RPMI7951 (cell line): ENCODE results near the gene KREMEN1. TPM values are rescaled to one million over a fixed set of nuclear protein-coding genes. Genes with fewer than 3 reads are reported as not detected.

Experiments
- DNase-seq: peaks from one replicate; pipeline ENCODE4 v3.0.0-alpha.2; 2012; ENCODE audit warnings: low read depth
- total RNA-seq: library from RNA; depleted of rRNA; stranded (reverse); fragments of >200 nt; shearing (Covaris generic); gene quantifications from 2 replicates; pipeline ENCODE4 v1.2.3, GENCODE V29; 2014

Gene KREMEN1
- total RNA-seq, 1 experiment from 2014 or later: 6.1 TPM

- no peak for DNase-seq
These were observed 56.9 kb downstream of the KREMEN1 start for GRCh38 chr22:29129808-29130140.

DNA sequence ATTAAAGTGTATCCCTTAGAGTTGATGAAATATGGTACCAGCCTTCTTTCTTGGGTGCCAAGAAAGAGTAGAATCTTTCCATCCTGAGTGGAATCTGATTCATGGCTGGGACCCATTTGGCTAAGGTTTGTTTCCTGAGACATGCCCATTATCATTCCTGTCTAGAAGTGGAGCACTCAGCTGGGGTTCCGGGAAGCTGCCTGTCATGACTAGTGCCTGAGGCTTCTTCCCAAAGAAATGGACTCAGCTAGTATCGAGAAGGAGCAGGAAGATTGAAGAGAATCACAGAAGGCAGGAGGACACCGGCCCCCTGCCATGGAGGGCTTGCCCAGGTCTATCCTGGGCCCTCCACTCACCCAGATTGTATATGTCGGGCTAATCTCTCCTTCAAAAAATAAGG, 57.6 kb downstream of the KREMEN1 start:
- peak; percentile 46 for DNase-seq

GRCh38 chr22:29133603-29134133, 60.8 kb downstream of the KREMEN1 start:
- no peak for DNase-seq

DNA sequence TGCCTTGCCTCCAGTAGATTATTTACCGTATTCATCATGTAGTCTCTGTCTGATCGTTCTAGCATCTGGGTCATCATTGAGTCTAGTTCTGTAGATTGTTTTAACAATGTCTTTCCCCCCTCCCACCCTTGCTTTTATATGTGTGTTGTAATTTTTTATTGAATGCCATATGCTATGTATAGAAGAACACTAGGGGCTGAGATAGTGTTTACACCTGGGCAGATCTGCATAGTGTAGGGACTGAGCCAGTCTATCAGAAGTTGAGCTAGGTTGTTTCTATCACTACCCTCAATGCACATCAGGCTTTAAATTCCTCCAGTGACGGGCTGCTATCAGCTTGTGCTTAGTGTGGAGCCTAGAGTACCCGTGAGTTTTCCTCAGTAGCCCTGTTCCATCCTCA, 61.6 kb downstream of the KREMEN1 start:
- DNase-seq: no peak

DNA sequence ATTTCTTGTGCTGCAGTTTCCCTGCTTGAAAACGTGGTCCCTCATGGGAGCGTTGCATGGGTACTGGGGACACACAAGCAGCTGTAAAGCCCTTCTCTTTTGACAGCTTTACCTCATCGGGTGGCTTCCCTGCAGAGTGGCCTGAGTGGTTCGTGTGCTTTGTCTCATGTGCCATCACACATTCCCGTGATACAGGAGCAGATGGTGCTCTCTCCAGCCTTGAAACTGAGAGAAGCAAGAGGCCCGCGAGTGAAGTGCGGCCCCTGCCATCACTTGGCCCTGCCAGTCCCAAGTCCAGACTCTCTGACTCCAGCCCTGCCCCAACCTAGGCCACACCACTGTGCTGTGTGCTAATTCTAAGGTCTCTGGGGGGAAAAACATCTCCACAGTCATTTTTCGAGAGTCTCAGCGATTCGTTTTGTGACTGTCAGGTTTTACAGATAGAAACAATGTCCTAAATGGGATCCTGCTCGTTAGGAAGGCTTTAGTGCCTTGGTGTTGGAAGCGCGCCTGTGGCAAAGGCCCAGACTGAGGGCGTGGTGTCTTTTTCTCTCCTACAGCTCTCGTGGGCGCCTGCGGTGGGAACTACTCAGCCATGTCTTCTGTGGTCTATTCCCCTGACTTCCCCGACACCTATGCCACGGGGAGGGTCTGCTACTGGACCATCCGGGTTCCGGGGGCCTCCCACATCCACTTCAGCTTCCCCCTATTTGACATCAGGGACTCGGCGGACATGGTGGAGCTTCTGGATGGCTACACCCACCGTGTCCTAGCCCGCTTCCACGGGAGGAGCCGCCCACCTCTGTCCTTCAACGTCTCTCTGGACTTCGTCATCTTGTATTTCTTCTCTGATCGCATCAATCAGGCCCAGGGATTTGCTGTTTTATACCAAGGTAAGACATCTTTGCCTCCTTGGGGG, 64.2 kb downstream of the KREMEN1 start:
- DNase-seq: no peak

DNA sequence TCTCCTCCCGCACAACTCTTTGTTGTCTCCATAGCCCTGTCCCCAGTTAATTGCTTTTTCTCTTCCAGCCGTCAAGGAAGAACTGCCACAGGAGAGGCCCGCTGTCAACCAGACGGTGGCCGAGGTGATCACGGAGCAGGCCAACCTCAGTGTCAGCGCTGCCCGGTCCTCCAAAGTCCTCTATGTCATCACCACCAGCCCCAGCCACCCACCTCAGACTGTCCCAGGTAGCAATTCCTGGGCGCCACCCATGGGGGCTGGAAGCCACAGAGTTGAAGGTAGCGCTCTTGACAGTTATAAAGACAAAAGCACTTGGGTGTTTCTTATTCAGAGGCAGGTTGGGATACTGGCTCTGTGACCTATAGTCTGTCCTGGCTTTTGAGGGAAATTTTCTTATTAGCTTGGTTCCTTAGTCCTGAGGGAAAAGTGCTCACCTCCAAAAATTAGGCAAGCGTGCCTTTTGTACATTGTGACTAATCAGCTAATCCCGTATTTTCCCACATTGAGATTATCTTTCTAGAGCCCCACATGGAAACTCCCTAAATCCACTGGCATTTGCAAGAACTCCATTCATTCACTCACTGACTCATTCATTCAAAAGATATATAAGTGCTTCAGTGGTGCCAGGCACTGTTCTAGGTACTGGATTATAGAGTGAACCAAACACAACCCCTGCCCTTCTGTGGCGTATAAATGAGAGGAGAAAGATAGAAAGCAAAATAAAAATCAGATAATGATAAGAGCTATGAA, 65.9 kb downstream of the KREMEN1 start:
- DNase-seq: no peak

DNA sequence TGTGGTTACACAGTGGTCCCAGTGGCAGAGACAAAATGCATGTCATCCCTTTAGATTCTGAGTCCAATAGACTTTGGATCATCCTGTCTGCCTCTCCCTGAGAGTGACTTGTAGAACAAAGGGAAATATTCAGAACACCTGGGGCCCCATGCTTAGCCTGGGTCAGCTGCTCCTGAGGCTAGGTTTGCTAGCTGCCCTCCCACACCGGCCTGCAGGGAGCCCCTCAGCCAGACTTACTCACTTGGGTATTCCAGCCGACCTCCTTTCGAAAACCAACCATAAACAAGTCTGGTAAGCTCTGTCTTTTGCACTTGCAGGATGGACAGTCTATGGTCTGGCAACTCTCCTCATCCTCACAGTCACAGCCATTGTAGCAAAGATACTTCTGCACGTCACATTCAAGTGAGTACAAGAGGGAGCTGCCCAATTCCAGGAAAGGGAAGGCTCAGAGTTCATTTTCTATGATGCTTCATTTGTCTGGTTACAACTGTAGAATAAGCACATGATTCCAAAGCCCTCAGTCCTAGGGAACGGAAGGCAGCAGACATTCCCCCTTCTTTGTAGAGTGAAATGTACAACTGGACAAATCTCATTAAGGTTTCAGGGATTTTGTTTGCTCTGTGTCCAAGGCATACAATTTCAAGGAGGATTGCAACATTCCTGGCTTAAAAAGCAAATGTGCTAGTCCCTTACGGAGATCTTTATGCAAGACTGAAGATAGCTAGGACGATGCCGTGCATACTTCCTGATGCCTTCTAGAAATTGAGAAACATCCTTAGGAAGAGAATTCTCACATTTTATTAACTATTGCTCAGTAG, 67.3 kb downstream of the KREMEN1 start:
- no peak for DNase-seq

- DNase-seq: no peak
These were observed 68.3 kb downstream of the KREMEN1 start for GRCh38 chr22:29141078-29141688.

DNA sequence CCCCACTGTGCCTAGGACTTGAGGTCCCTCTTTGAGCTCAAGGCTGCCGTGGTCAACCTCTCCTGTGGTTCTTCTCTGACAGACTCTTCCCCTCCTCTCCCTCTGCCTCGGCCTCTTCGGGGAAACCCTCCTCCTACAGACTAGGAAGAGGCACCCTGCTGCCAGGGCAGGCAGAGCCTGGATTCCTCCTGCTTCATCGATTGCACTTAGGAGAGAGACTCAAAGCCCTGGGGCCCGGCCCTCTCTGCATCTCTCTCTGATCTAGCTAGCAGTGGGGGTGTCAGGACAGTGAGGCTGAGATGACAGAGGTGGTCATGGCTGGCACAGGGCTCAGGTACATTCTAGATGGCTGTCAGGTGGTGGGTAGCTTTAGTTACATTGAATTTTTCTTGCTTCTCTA, 69.3 kb downstream of the KREMEN1 start:
- DNase-seq: no peak

GRCh38 chr22:29143941-29144785, 71.3 kb downstream of the KREMEN1 start:
- no peak for DNase-seq

GRCh38 chr22:29144786-29145160, 71.9 kb downstream of the KREMEN1 start:
- DNase-seq: no peak

- DNase-seq: no peak
These were observed 72.7 kb downstream of the KREMEN1 start for GRCh38 chr22:29145321-29146072.

- DNase-seq: no peak
These were observed 73.3 kb downstream of the KREMEN1 start for GRCh38 chr22:29146091-29146560.

- DNase-seq: no peak
These were observed 73.9 kb downstream of the KREMEN1 start for GRCh38 chr22:29146771-29147170.

DNA sequence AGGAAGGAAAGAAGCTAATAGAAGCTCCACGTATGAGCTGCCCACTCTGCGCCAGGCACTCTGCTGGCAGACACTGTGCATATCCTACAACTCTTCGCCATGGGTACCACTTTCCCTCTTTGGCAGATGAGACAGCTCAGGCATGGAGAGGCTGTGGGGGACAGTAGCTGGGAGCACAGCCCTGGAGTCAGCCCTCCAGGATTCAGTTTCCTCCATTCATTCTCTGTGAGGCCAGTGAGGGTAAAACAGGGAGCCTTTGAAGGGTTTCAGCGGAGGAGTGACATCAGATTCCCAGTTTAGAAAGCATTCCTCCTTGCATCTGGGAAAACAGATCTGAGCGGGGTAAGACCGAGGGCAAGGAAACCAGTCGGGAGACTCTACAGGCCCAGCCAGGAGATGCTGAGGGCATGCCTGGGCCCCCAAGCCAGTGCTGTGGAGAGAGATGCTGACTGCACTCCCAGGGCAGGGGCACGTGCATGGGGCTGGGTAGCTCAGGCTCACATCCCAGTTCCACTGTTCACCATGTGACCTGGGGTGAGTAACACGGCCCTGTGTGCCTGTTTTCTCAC, 74.6 kb downstream of the KREMEN1 start:
- no peak for DNase-seq

- DNase-seq: no peak
These were observed 75.2 kb downstream of the KREMEN1 start for GRCh38 chr22:29148036-29148435.

DNA sequence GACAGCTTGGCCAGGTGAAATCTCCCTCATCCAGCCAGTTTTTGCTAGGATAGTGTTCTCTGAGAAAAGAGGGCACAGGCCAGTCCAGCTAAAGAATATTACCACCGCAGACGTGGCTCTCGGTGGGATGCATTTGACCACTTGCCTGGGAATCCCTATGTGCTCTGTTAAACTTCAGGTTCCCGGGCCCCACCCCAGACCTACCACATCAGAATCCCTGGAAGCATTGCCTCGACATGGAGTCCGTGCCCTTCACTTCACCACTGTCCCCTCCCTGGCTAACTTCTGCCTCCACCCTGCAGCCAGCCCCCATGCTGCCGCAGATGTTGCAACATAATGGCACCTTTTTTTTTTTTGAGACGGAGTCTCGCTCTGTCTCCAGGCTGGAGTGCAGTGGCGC, 76.0 kb downstream of the KREMEN1 start:
- no peak for DNase-seq

DNA sequence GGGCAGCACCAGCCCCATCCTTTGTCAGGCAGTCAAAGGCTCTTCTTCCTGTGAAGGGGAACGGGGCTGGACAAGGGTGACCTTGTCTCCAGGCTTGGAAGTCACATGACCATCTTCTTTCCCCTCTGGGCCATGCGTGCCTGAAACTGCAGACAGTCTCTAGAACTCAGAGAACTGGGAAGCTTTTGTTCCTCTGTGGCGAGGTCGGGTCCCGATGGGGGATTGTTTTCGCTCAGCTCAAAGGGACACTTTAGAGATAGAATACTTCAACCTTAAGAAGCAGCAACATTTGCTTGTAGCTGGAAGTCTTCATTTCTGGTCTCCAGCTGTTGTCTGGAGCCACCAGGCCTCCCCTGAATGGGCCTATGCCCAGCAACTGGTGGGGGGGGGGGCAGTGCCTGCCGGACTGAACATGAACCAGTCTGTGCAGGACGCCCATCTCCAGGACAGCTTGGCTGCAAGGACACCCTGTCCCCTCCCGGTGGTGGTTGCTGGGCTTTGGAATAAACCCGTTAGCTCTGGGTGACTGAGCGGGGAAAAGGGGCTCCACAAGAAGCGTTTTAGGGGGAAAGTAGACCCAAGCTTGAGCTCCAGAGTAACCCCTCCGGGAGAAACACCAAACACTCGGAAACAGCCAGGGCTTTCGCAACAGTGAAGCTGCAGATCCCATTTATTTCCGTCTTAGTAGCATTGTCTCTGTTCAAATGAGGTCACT, 77.2 kb downstream of the KREMEN1 start:
- DNase-seq: peak; percentile 52

- no peak for DNase-seq
These were observed 77.9 kb downstream of the KREMEN1 start for GRCh38 chr22:29150701-29151100.
